Dermis microvascular lymphatic vessel endothelial cell (primary cell): ENCODE results near the gene PQBP1. TPM values are rescaled to one million over a fixed set of nuclear protein-coding genes. Genes with fewer than 3 reads are reported as not detected.

Source experiments
- DNase-seq, 2 donors: peaks; one replicate each; pipeline versions ENCODE4 v3.0.0 to v3.0.0-alpha.2; 2010; ENCODE audit warnings: low read depth in 2 of 2
- total RNA-seq: library from RNA; depleted of rRNA; stranded (reverse); fragments of >200 nt; gene quantifications from 2 replicates; pipeline ENCODE4 v1.2.1, GENCODE V29; 2014

Gene PQBP1
- total RNA-seq, 1 donor from 2014 or later, result 60.2 TPM

- DNase-seq, result no peak
These were observed 3.3 kb downstream of the PQBP1 start for GRCh38 chrX:48901069-48901468.

- DNase-seq, result no peak
These were observed 4.4 kb downstream of the PQBP1 start for GRCh38 chrX:48902135-48902534.

- no peak for DNase-seq
These were observed 5.0 kb downstream of the PQBP1 start for GRCh38 chrX:48902776-48903175.

- DNase-seq, result no peak
These were observed 5.6 kb downstream of the PQBP1 start for GRCh38 chrX:48903290-48903689.

GRCh38 chrX:48904180-48904579, 6.5 kb downstream of the PQBP1 start:
- DNase-seq, result no peak

GRCh38 chrX:48904626-48905025, 6.9 kb downstream of the PQBP1 start:
- no peak for DNase-seq

- DNase-seq, result no peak
These were observed 7.5 kb downstream of the PQBP1 start for GRCh38 chrX:48905090-48905790.

- DNase-seq, result no peak
These were observed 10.9 kb downstream of the PQBP1 start for GRCh38 chrX:48908600-48908999.

GRCh38 chrX:48909703-48910294, 12.1 kb downstream of the PQBP1 start:
- DNase-seq, result no peak

- DNase-seq, result peak in 1 of 2 donors; percentile 43
These were observed 13.2 kb downstream of the PQBP1 start for GRCh38 chrX:48910926-48911411.

GRCh38 chrX:48911412-48912182, 13.9 kb downstream of the PQBP1 start, which contains the start of gene SLC35A2:
Gene SLC35A2 (minus strand): TSS chrX:48911646. CDS start chrX:48911636, 10 bp downstream.
- DNase-seq, result peak; percentile 81 to 89

- DNase-seq, result no peak
These were observed 16.1 kb downstream of the PQBP1 start for GRCh38 chrX:48913605-48914366.

- no peak for DNase-seq
These were observed 17.1 kb downstream of the PQBP1 start for GRCh38 chrX:48914593-48915493.

GRCh38 chrX:48917139-48918001, 19.6 kb downstream of the PQBP1 start:
- DNase-seq, result peak; percentile 81 to 88

- DNase-seq, result no peak
These were observed 20.5 kb downstream of the PQBP1 start for GRCh38 chrX:48918301-48918642.

GRCh38 chrX:48918643-48919340, 21.1 kb downstream of the PQBP1 start, which contains the start of gene PIM2:
Gene PIM2 (minus strand): TSS chrX:48919024. CDS start chrX:48918834, 190 bp downstream.
- DNase-seq, result peak; percentile 83 to 92

GRCh38 chrX:48919360-48919841, 21.7 kb downstream of the PQBP1 start:
- peak in 1 of 2 donors; percentile 44 for DNase-seq

- DNase-seq, result no peak
These were observed 22.4 kb downstream of the PQBP1 start for GRCh38 chrX:48919947-48920717.
